Ishikawa (cell line): Measurements from ENCODE around the gene ABCB6.

Experiments used
- CEBPB ChIP-seq: IDR thresholded peaks from 2 replicates; pipeline ENCODE4 v1.6.1; 2012
- CREB1 ChIP-seq: IDR thresholded peaks from 2 replicates; pipeline ENCODE4 v1.6.1; 2012; ENCODE audit warnings: low read depth
- EGR1 ChIP-seq: IDR thresholded peaks from 2 replicates; pipeline ENCODE4 v1.6.1; 2012
- EP300 ChIP-seq: IDR thresholded peaks from 2 replicates; pipeline ENCODE4 v1.6.1; 2012; ENCODE audit warnings: borderline replicate concordance
- FOXM1 ChIP-seq: IDR thresholded peaks from 2 replicates; pipeline ENCODE4 v1.6.1; 2012; ENCODE audit warnings: low read depth, borderline replicate concordance
- NFIC ChIP-seq: IDR thresholded peaks from 2 replicates; pipeline ENCODE4 v1.6.1; 2012
- RAD21 ChIP-seq: IDR thresholded peaks from 2 replicates; pipeline ENCODE4 v1.6.1; 2012; ENCODE audit warnings: low read depth
- TAF1 ChIP-seq: IDR thresholded peaks from 2 replicates; pipeline ENCODE4 v1.6.1; 2012; ENCODE audit warnings: low read depth, mild to moderate bottlenecking
- TCF12 ChIP-seq: IDR thresholded peaks from 2 replicates; pipeline ENCODE4 v1.6.1; 2012; ENCODE audit warnings: low read depth
- TEAD4 ChIP-seq: IDR thresholded peaks from 2 replicates; pipeline ENCODE4 v1.6.1; 2012
- YY1 ChIP-seq: IDR thresholded peaks from 2 replicates; pipeline ENCODE4 v1.6.1; 2012; ENCODE audit warnings: low read depth
- ZBTB7A ChIP-seq: IDR thresholded peaks from 2 replicates; pipeline ENCODE4 v1.6.1; 2012; ENCODE audit warnings: low read depth
- TF ChIP-seq, protein P1 (sequence below): IDR thresholded peaks from 2 replicates; pipeline ENCODE4 v1.6.1; 2012; ENCODE audit warnings: low read depth, mild to moderate bottlenecking
- TF ChIP-seq, protein P2 (sequence below): IDR thresholded peaks from 2 replicates; pipeline ENCODE4 v1.6.1; 2012
- TF ChIP-seq, protein P3 (sequence below): IDR thresholded peaks from 2 replicates; pipeline ENCODE4 v1.6.1; 2012

Gene ABCB6

DNA sequence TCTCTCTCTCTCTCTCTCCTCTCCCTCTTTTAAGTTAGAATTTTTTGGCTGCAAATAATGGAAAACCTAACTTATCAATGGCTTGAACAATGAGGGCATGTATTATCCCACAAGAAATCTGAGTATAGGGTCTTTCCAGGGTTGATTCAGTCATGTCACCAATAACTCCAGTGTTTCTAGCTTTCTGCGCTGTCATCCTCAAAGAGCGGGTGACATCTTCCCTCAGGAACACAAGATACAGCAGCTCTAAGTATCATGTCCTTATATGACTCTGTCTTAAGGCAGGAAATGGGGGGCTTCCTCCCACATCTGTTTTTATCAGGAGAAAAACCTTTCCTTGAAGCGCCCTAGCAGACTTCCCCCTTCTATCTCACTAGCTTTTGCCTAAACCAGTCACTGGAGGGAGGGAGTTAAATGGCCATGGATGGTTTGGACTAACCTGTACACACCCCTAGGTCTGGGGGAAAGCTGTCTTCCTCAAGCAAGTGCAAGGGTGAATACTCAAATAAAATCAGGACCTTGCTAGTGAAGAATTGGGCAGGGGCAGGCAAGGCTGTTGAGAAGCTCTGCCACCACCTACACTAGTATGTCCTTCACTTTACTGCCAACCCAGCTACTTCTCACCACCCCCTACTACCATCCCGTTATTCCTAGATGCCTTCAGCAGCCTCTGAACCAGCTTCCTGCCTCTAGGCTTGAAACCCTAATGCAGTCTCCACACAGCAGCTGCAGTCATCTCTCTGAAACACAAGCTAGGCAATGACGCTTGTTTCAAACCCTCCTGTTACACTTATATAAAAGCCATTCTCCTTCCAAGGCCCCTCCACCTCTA, 42.5 kb upstream of the ABCB6 start:
- TF ChIP-seq NFIC, result no peak
- no peak for TF ChIP-seq EP300
- no peak for TF ChIP-seq RAD21
- TF ChIP-seq FOXM1, result no peak
- TF ChIP-seq TAF1, result no peak
- TF ChIP-seq, protein P1, sequence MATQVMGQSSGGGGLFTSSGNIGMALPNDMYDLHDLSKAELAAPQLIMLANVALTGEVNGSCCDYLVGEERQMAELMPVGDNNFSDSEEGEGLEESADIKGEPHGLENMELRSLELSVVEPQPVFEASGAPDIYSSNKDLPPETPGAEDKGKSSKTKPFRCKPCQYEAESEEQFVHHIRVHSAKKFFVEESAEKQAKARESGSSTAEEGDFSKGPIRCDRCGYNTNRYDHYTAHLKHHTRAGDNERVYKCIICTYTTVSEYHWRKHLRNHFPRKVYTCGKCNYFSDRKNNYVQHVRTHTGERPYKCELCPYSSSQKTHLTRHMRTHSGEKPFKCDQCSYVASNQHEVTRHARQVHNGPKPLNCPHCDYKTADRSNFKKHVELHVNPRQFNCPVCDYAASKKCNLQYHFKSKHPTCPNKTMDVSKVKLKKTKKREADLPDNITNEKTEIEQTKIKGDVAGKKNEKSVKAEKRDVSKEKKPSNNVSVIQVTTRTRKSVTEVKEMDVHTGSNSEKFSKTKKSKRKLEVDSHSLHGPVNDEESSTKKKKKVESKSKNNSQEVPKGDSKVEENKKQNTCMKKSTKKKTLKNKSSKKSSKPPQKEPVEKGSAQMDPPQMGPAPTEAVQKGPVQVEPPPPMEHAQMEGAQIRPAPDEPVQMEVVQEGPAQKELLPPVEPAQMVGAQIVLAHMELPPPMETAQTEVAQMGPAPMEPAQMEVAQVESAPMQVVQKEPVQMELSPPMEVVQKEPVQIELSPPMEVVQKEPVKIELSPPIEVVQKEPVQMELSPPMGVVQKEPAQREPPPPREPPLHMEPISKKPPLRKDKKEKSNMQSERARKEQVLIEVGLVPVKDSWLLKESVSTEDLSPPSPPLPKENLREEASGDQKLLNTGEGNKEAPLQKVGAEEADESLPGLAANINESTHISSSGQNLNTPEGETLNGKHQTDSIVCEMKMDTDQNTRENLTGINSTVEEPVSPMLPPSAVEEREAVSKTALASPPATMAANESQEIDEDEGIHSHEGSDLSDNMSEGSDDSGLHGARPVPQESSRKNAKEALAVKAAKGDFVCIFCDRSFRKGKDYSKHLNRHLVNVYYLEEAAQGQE, result no peak
- TF ChIP-seq, protein P2, sequence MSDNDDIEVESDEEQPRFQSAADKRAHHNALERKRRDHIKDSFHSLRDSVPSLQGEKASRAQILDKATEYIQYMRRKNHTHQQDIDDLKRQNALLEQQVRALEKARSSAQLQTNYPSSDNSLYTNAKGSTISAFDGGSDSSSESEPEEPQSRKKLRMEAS, result no peak
- TF ChIP-seq, protein P3, sequence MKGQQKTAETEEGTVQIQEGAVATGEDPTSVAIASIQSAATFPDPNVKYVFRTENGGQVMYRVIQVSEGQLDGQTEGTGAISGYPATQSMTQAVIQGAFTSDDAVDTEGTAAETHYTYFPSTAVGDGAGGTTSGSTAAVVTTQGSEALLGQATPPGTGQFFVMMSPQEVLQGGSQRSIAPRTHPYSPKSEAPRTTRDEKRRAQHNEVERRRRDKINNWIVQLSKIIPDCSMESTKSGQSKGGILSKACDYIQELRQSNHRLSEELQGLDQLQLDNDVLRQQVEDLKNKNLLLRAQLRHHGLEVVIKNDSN, result no peak
- TF ChIP-seq TEAD4, result no peak
- TF ChIP-seq TCF12, result no peak
- TF ChIP-seq CREB1, result no peak
- no peak for TF ChIP-seq YY1
- TF ChIP-seq CEBPB, result no peak
- no peak for TF ChIP-seq EGR1
- TF ChIP-seq ZBTB7A, result no peak

DNA sequence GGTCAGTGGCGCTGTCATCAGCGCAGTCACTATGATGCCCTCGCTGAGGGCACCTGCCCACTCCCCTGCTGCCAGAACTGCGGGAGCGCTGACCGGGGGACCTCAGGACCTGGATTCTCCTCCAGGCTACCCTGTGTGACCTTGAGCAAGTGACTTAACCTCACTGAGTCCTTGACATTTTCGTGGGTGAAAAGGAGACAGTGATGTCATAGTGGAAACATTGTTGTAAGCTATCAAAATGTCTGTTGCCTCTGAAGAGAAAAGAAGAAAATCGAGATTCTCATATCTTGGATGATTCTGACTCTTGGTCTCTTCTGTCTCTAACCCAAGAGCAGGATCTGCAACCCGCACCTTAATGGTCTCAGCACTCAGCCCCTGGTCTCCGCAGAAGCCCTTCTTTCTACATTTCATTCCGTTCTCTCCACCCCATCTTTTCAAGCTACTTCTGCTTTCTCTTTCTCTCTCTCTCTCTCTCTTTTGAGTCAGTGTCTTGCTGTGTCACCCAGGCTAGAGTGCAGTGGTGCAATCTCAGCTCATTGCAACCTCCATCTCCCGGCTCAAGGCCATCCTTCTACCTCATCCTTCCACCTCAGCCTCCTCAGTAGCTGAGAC, 35.9 kb upstream of the ABCB6 start:
- TF ChIP-seq TCF12, result no peak
- no peak for TF ChIP-seq YY1
- no peak for TF ChIP-seq CEBPB
- no peak for TF ChIP-seq CREB1

DNA sequence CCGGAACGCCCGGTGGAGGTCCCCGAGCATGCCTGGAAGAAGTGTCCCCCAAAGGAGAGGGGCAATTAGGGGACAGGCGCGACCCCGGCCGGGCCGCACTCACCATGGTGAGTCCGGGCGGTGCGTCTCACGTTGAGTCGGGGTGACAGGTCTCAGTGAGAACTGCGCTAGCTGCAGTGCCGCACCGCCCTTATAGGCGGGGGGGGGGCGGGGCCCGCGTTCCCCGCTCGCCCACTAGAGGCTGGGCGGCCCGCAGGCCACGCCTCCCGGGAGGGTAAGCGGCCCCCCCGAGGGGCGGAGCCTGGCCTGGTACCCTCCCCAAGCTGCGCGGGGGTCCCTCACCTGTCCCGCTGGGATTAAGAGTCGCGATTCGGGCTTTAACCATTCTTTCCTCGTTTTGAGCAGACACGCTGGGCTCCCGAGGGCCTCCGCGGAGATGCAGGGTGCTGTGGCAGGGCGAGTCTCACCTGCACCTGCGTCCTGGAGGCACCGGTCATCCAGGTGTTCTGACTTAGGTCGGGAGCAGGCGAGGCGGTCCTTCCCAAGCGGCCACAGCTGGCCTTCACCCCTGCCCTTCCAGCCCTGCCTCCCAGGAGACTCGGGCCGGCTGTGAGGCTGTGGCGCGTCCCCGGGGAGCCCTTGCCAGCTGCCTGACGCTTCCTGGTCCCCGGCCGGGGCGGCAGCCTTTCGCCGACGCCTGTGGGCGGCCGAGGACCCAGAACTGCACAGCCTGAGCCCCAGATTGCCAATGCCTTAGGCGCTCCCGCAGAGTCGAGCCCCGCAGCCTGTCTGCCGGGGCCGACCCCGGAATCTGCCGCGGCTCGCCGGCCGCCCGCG, 35.2 kb upstream of the ABCB6 start, which contains the start of gene TUBA4A:
TUBA4A (minus strand) TSS at position 166 of the 837 bp plus-strand sequence; CDS start at position 106, 60 bp downstream.
- TF ChIP-seq EGR1 (no peak), TAF1 (0 out of 2 replicates have a peak, but pooled peaks have one; percentile 25), CEBPB (no peak), TCF12 (0 out of 2 replicates have a peak, but pooled peaks have one; percentile 41), CREB1 (no peak), FOXM1 (no peak), EP300 (no peak), ZBTB7A (peak; percentile 94), YY1 (no peak), NFIC (no peak), TEAD4 (no peak), RAD21 (no peak)
- TF ChIP-seq, protein P3, result no peak
- TF ChIP-seq, protein P2, result peak; percentile 30
- TF ChIP-seq, protein P1, result no peak

DNA sequence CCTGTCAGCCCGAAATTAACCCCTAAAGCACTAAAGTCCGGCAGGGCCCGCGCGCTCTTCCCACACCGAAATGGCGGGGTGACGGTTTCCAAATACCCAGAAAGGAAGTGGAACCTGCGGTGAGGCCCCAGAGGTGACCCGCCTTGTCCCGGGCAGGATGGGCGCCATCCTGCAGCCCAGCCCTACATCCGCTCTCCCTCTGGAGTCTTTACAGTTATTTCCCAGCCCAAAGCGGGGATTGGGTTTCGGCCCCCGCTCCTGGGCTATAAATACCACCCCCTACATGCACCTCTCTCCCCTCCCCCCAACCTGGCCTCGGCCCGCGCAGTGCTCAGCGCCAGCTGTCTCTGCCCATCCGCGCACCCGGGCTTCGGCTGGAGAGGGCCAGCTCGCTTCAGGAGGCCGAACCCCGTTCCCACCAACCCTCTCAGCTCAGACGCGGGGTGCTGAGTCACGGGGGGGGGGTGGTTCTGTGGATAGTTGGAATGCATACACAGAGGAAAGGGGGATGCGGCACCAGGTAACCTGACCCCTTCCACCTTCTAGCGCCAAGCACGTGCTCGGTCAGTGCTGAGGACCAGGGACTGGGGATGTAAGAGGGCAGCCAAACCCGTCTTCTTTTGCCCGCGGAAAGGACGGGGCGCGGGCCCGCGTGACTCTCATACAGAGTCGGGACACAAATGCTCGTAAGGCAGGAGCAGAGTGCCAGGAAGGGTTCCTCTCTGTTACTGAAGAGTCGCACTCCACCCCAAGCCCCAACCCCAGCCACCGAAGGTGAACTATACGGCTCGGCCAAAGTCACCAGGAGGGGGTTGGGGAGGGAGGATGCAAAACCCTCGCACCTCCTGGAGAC, 34.4 kb upstream of the ABCB6 start, which contains the start of gene TUBA4B:
TUBA4B (plus strand) TSS at position 344 of the 853 bp plus-strand sequence; CDS start at position 509, 165 bp downstream.
- TF ChIP-seq CREB1, result no peak
- 0 out of 2 replicates have a peak, but pooled peaks have one; percentile 5 for TF ChIP-seq TAF1
- TF ChIP-seq, protein P3, result no peak
- no peak for TF ChIP-seq TCF12
- TF ChIP-seq, protein P2, result peak; percentile 94
- peak; percentile 20; the same call in 1 of the 2 replicates for TF ChIP-seq ZBTB7A
- TF ChIP-seq NFIC, result no peak
- no peak for TF ChIP-seq YY1
